ENCODE results near the gene WFDC1.

WFDC1 gene

GRCh38 chr16:84262031-84262430 is 32.6 kb upstream of the WFDC1 start:
- no peak for DNase-seq (ENCODE audit: low read depth)
- no peak overlapping the region for H3K4me3 ChIP-seq (ENCODE audit: low read depth, low read length)
- TF ChIP-seq CTCF (IDR thresholded peaks at IDR 0.05; ENCODE audit: insufficient read depth, low read depth, low read length, missing control alignments): no peak

- TF ChIP-seq CTCF (IDR thresholded peaks at IDR 0.05; ENCODE audit: insufficient read depth, low read depth, low read length, missing control alignments): no peak
- no peak overlapping the region for H3K4me3 ChIP-seq (ENCODE audit: low read depth, low read length)
- no peak for DNase-seq (ENCODE audit: low read depth)
Observed at GRCh38 chr16:84262939-84263338, 31.7 kb upstream of the WFDC1 start.

GRCh38 chr16:84266451-84266850 is 28.2 kb upstream of the WFDC1 start:
- no peak for TF ChIP-seq CTCF (IDR thresholded peaks at IDR 0.05; ENCODE audit: insufficient read depth, low read depth, low read length, missing control alignments)
- DNase-seq (ENCODE audit: low read depth): peak; percentile 63
- no peak overlapping the region for H3K4me3 ChIP-seq (ENCODE audit: low read depth, low read length)

- TF ChIP-seq CTCF (IDR thresholded peaks at IDR 0.05; ENCODE audit: insufficient read depth, low read depth, low read length, missing control alignments): no peak
- no peak for DNase-seq (ENCODE audit: low read depth)
- no peak overlapping the region for H3K4me3 ChIP-seq (ENCODE audit: low read depth, low read length)
Observed at GRCh38 chr16:84267380-84267779, 27.3 kb upstream of the WFDC1 start.

- H3K4me3 ChIP-seq (ENCODE audit: low read depth, low read length): no peak overlapping the region
- TF ChIP-seq CTCF (IDR thresholded peaks at IDR 0.05; ENCODE audit: insufficient read depth, low read depth, low read length, missing control alignments): no peak
- DNase-seq (ENCODE audit: low read depth): no peak
Observed at GRCh38 chr16:84268291-84269040, 26.2 kb upstream of the WFDC1 start.

- TF ChIP-seq CTCF (IDR thresholded peaks at IDR 0.05; ENCODE audit: insufficient read depth, low read depth, low read length, missing control alignments): no peak
Observed at GRCh38 chr16:84270071-84270470, 24.6 kb upstream of the WFDC1 start.

GRCh38 chr16:84270531-84270930 is 24.1 kb upstream of the WFDC1 start:
- TF ChIP-seq CTCF (IDR thresholded peaks at IDR 0.05; ENCODE audit: insufficient read depth, low read depth, low read length, missing control alignments): no peak
- DNase-seq (ENCODE audit: low read depth): no peak
- no peak overlapping the region for H3K4me3 ChIP-seq (ENCODE audit: low read depth, low read length)

More at GRCh38 chr16:84270071-84270470, 24.6 kb upstream of the WFDC1 start:
- no peak for DNase-seq (ENCODE audit: low read depth)
- no peak overlapping the region for H3K4me3 ChIP-seq (ENCODE audit: low read depth, low read length)

All from GM12865 (cell line).